ENCODE data around the gene HECW1. TPM values are rescaled to one million over a fixed set of nuclear protein-coding genes. Genes with fewer than 3 reads are reported as not detected.

Gene HECW1
- total RNA-seq, 1 experiment from 2014 or later: 0.77 TPM

- in situ Hi-C loops (cut with HindIII; ENCODE audit: low pct_unique_long_range_greater_than_20kb, low sequenced_read_pairs) (no loop called here), intact Hi-C loops (cut with micrococcal nuclease; ENCODE audit: unreplicated experiment) (no loop called here)
- ChIA-PET CTCF (no interaction called here), POLR2A (interaction anchor here (0.6 kb wide), 1 partner anchor 223 kb away, joined by 3 read pairs; no protein-coding TSS in a partner anchor)
- H3K4me1 ChIP-seq (ENCODE audit: control insufficient read depth, insufficient read depth, low read length): no peaks in the 10 kb centered on the region; the same call in 1 of the 2 replicates
- H3K27me3 ChIP-seq (ENCODE audit: control insufficient read depth, insufficient read depth, low read length): peaks cover 4% of the 10 kb centered on the region; the same call in 1 of the 2 replicates
- DNase-seq (ENCODE audit: low read depth, low spot score): no peak
- no peak overlapping the region for H3K4me3 ChIP-seq (ENCODE audit: low read depth in 2 of 2, low read length in 2 of 2)
- H3K36me3 ChIP-seq (ENCODE audit: control insufficient read depth, insufficient read depth, low read length): no peaks in the 10 kb centered on the region
- TF ChIP-seq REST (IDR thresholded peaks at IDR 0.05; ENCODE audit: insufficient read depth in 1 of 2, low read depth in 2 of 2, low read length in 1 of 2): no peak
- TF ChIP-seq SIN3A (IDR thresholded peaks at IDR 0.05; ENCODE audit: borderline replicate concordance, insufficient read depth, low read depth, low read length): no peak
- TF ChIP-seq POLR2AphosphoS5 (IDR thresholded peaks at IDR 0.05; ENCODE audit: low read depth, low read length): no peak
- no peak for TF ChIP-seq CTCF (IDR thresholded peaks at IDR 0.05)
- TF ChIP-seq TCF7L2 (IDR thresholded peaks at IDR 0.05; ENCODE audit: low read depth, low read length): no peak
- no peak overlapping the region for H3K27ac ChIP-seq (ENCODE audit: low read length)
- BruUV-seq (replicated peaks): no TSS peak
- no peaks in the 10 kb centered on the region for H3K9me3 ChIP-seq (ENCODE audit: control insufficient read depth, insufficient read depth, low read depth, low read length)
- no peak for ATAC-seq
Measured at GRCh38 chr7:43265139-43265538, 152.7 kb downstream of the HECW1 start.

- ChIA-PET POLR2A (no interaction called here), CTCF (no interaction called here)
- Histone ChIP-seq H3K36me3 (ENCODE audit: control insufficient read depth, insufficient read depth, low read length) (no peaks in the 10 kb centered on the region), H3K27ac (ENCODE audit: low read length) (no peak overlapping the region), H3K27me3 (ENCODE audit: control insufficient read depth, insufficient read depth, low read length) (peaks cover 6% of the 10 kb centered on the region), H3K4me3 (ENCODE audit: low read depth in 2 of 2, low read length in 2 of 2) (no peak overlapping the region), H3K4me1 (ENCODE audit: control insufficient read depth, insufficient read depth, low read length) (no peaks in the 10 kb centered on the region), H3K9me3 (ENCODE audit: control insufficient read depth, insufficient read depth, low read depth, low read length) (no peaks in the 10 kb centered on the region)
- no peak for DNase-seq (ENCODE audit: low read depth, low spot score)
- TF ChIP-seq TCF7L2 (IDR thresholded peaks at IDR 0.05; ENCODE audit: low read depth, low read length): no peak
- TF ChIP-seq SIN3A (IDR thresholded peaks at IDR 0.05; ENCODE audit: borderline replicate concordance, insufficient read depth, low read depth, low read length): no peak
- TF ChIP-seq REST (IDR thresholded peaks at IDR 0.05; ENCODE audit: insufficient read depth in 1 of 2, low read depth in 2 of 2, low read length in 1 of 2): no peak
- no peak for TF ChIP-seq CTCF (IDR thresholded peaks at IDR 0.05)
- TF ChIP-seq POLR2AphosphoS5 (IDR thresholded peaks at IDR 0.05; ENCODE audit: low read depth, low read length): no peak
- no TSS peak for BruUV-seq (replicated peaks)
- no peak for ATAC-seq
- intact Hi-C loops (cut with micrococcal nuclease; ENCODE audit: unreplicated experiment) (loop anchor here (10.0 kb wide), 1 partner anchor 59 kb away; no protein-coding TSS in a partner anchor), in situ Hi-C loops (cut with HindIII; ENCODE audit: low pct_unique_long_range_greater_than_20kb, low sequenced_read_pairs) (no loop called here)
Measured at GRCh38 chr7:43273939-43274719, 161.7 kb downstream of the HECW1 start.
